Ovary (tissue), 9 donors: ENCODE results near the gene C19orf47. TPM values are rescaled to one million over a fixed set of nuclear protein-coding genes. Genes with fewer than 3 reads are reported as not detected.

Experiments
- DNase-seq, 5 donors: peaks; one replicate each; pipeline ENCODE4 v3.0.0-alpha.2; 2019 to 2020
- H3K27ac ChIP-seq, 2 donors: fragments of 200-600 bp; one replicate each; pipeline versions ENCODE4 v1.5.1 to v1.8.0; 2019 to 2022
- H3K27me3 ChIP-seq: fragments of 200-600 bp; one replicate; pipeline ENCODE4 v1.8.0; 2022
- H3K36me3 ChIP-seq: fragments of 200-600 bp; sonication (generic); one replicate; pipeline ENCODE4 v1.5.1; 2019
- H3K4me1 ChIP-seq: one replicate; pipeline ENCODE4 v1.8.1; 2013; ENCODE audit warnings: mild to moderate bottlenecking, moderate library complexity; ENCODE audit not compliant: insufficient read depth
- H3K4me3 ChIP-seq: fragments of 200-600 bp; sonication (generic); one replicate; pipeline ENCODE4 v1.5.1; 2017
- H3K9me3 ChIP-seq, 2 donors: fragments of 200-600 bp in 1 of 2; sonication (generic) in 1 of 2; one replicate each; pipeline versions ENCODE4 v1.5.1 to v1.8.1; 2013 to 2019; ENCODE audit warnings: mild to moderate bottlenecking in 1 of 2, moderate library complexity in 1 of 2
- CTCF ChIP-seq, 3 donors: fragments of 450-650 bp in 2 of 3; fragments of 200-600 bp in 1 of 3; IDR thresholded peaks; one replicate each; pipeline versions ENCODE4 v1.5.1 to v1.8.0; 2016 to 2022; ENCODE audit warnings: antibody characterized with exemption in 3 of 3, mild to moderate bottlenecking in 1 of 3
- EP300 ChIP-seq: sonication (generic); formaldehyde crosslinking; IDR thresholded peaks from one replicate; pipeline ENCODE4 v1.6.1; 2017; ENCODE audit warnings: antibody characterized with exemption
- POLR2A ChIP-seq: fragments of 450-650 bp; IDR thresholded peaks from one replicate; pipeline ENCODE4 v1.6.1; 2017; ENCODE audit warnings: antibody characterized with exemption, mild to moderate bottlenecking, moderate library complexity
- WGBS, 3 donors: extraction: QIAGEN DNeasy Blood & Tissue Kit in 1 of 3; methylation state at CpG; one replicate each; pipeline versions ENCODE4 v1.1.5 to v1.1.7; 2013 to 2017; 5-methylcytosine and 5-hydroxymethylcytosine counted together
- intact Hi-C, 4 donors: fragments of 100-400 bp; cut with DNase I; formaldehyde crosslinking; loops; one replicate each; pipeline versions ENCODE4 v1.11.0 to v1.15.1; 2022 to 2023
- polyA plus RNA-seq, 2 donors: library from polyadenylated mRNA; stranded (reverse); fragments of 200-250 nt in 1 of 2; fragments of 350-450 nt in 1 of 2; fragmentation: Illumina TruSeq in 1 of 2; extraction: RNeasy Lipid Tissue Mini Kit (QIAGEN cat#74804) in 1 of 2; gene quantifications; one replicate each; pipeline ENCODE4 v1.2.3, GENCODE V29; 2013 to 2014
- total RNA-seq, 7 donors: library from RNA; depleted of rRNA in 2 of 7; stranded (reverse); fragments of >200 nt in 2 of 7; fragmentation: NEBNext Ultra II Directional in 3 of 7; extraction: Animal tissue kit (Norgen Biotek cat#: 25700) in 3 of 7; gene quantifications; one replicate each; pipeline versions ENCODE4 v1.1.0 to v1.2.4, GENCODE V29; 2016 to 2023
- donor health status: DM: no; HTN: no; CAD: no; lungs with moderate emphysema.
- donor health status: DM: no; HTN: no; CAD: no.
- donor health status: Bipolar disorder and iron deficiency.
- donor health status: DM: yes; HTN: yes; CAD: no.
- donor health status: DM: no; HTN: no; CAD: no.
- donor health status: DM: yes; HTN: yes; CAD: no.

The C19orf47 gene
- total and polyA plus RNA-seq, 9 donors: 3.5 to 15.8 (median 12.2) TPM

- no peak overlapping the region for H3K4me3 ChIP-seq
Measured at GRCh38 chr19:40366697-40367561, 18.7 kb upstream of the C19orf47 start.

GRCh38 chr19:40365613-40366401 lies 17.6 kb upstream of the C19orf47 start:
- intact Hi-C loops: no loop called here
- Histone ChIP-seq H3K4me3 (peak overlapping the region; percentile 29), H3K27ac (peak overlapping the region; percentile 21 to 48), H3K9me3 (no peaks in the 10 kb centered on the region), H3K4me1 (peaks cover 7% of the 10 kb centered on the region), H3K36me3 (no peaks in the 10 kb centered on the region), H3K27me3 (no peaks in the 10 kb centered on the region)
- no peak for TF ChIP-seq POLR2A
- no peak for TF ChIP-seq EP300
- no peak for TF ChIP-seq CTCF (IDR thresholded peaks at IDR 0.05)
- 8 to 13% (median 11%) methylated on average over 23 to 28 of the region's 28 CpGs for WGBS, 3 donors
- DNase-seq: peak; percentile 85 to 93 (median 89)

More at GRCh38 chr19:40366697-40367561, 18.7 kb upstream of the C19orf47 start:
- intact Hi-C loops: no loop called here
- no peaks in the 10 kb centered on the region for H3K27me3 ChIP-seq
- H3K27ac ChIP-seq: no peak overlapping the region
- 72 to 75% (median 75%) methylated on average over 26 to 27 of the region's 27 CpGs for WGBS, 3 donors
- no peaks in the 10 kb centered on the region for H3K9me3 ChIP-seq
- DNase-seq: no peak
- H3K4me1 ChIP-seq: peaks cover 7% of the 10 kb centered on the region
- TF ChIP-seq POLR2A (no peak), EP300 (no peak), CTCF (IDR thresholded peaks at IDR 0.05) (no peak)
- no peaks in the 10 kb centered on the region for H3K36me3 ChIP-seq

GRCh38 chr19:40365010-40365409 lies 16.8 kb upstream of the C19orf47 start:
- TF ChIP-seq EP300: no peak
- TF ChIP-seq POLR2A: no peak
- TF ChIP-seq CTCF (IDR thresholded peaks at IDR 0.05): no peak
- no peaks in the 10 kb centered on the region for H3K27me3 ChIP-seq
- intact Hi-C loops: no loop called here
- no peaks in the 10 kb centered on the region for H3K36me3 ChIP-seq
- no peaks in the 10 kb centered on the region for H3K9me3 ChIP-seq
- no peak overlapping the region for H3K27ac ChIP-seq
- WGBS, 3 donors: 15 to 35% (median 18%) methylated on average over 3 of the region's 3 CpGs
- no peak overlapping the region for H3K4me3 ChIP-seq
- peaks cover 7% of the 10 kb centered on the region for H3K4me1 ChIP-seq
- no peak for DNase-seq

- TF ChIP-seq POLR2A (no peak), EP300 (no peak), CTCF (IDR thresholded peaks at IDR 0.05) (no peak)
- H3K4me3 ChIP-seq: no peak overlapping the region
- no peak for DNase-seq
- H3K4me1 ChIP-seq: peaks cover 7% of the 10 kb centered on the region
- WGBS, 3 donors: 84 to 87% (median 86%) methylated on average over 5 of the region's 5 CpGs
- no peaks in the 10 kb centered on the region for H3K36me3 ChIP-seq
- intact Hi-C loops: no loop called here
- no peaks in the 10 kb centered on the region for H3K9me3 ChIP-seq
- H3K27ac ChIP-seq: no peak overlapping the region
- H3K27me3 ChIP-seq: no peaks in the 10 kb centered on the region
Measured at GRCh38 chr19:40363069-40363468, 14.9 kb upstream of the C19orf47 start.
